Small intestine (tissue), 7 donors: ENCODE measurements around the gene ADCY3. TPM values are rescaled to one million over a fixed set of nuclear protein-coding genes. Genes with fewer than 3 reads are reported as not detected.
A peak's percentile ranks its signal among the peaks of the same experiment; 100 is the strongest.

Experiments
- DNase-seq, 2 donors: peaks; one replicate each; pipeline versions ENCODE4 v3.0.0 to v3.0.0-alpha.2; 2013
- FAIRE-seq: peaks from 2 replicates; lab custom pipeline; 2012; peaks lifted over from hg19 to GRCh38; lab: Jason Lieb, UNC
- H3K27ac ChIP-seq, 3 donors: one replicate each; pipeline ENCODE4 v1.5.1; 2013; ENCODE audit warnings: low read length in 2 of 3, mild to moderate bottlenecking in 2 of 3, control low read depth in 1 of 3, inconsistent platforms in 1 of 3, low read depth in 1 of 3, moderate library complexity in 1 of 3
- H3K27me3 ChIP-seq, 3 donors: one replicate each; pipeline ENCODE4 v1.6.1; 2013; ENCODE audit warnings: low read length in 3 of 3, inconsistent platforms in 1 of 3; ENCODE audit not compliant: control insufficient read depth in 3 of 3, insufficient read depth in 3 of 3
- H3K36me3 ChIP-seq, 3 donors: one replicate each; pipeline ENCODE4 v1.6.1; 2013; ENCODE audit warnings: low read length in 3 of 3, inconsistent platforms in 1 of 3, low read depth in 1 of 3, mild to moderate bottlenecking in 1 of 3, moderate library complexity in 1 of 3; ENCODE audit not compliant: control insufficient read depth in 3 of 3, insufficient read depth in 2 of 3
- H3K4me1 ChIP-seq, 3 donors: one replicate each; pipeline ENCODE4 v1.6.1; 2013; ENCODE audit warnings: low read length in 2 of 3, inconsistent platforms in 1 of 3, low read depth in 1 of 3, mild to moderate bottlenecking in 1 of 3, moderate library complexity in 1 of 3; ENCODE audit not compliant: control insufficient read depth in 3 of 3, insufficient read depth in 2 of 3
- H3K4me3 ChIP-seq, 3 donors: one replicate each; pipeline ENCODE4 v1.5.1; 2013; ENCODE audit warnings: low read length in 3 of 3, control low read depth in 1 of 3, inconsistent platforms in 1 of 3, low read depth in 1 of 3, mild to moderate bottlenecking in 1 of 3, moderate library complexity in 1 of 3
- H3K9me3 ChIP-seq, 2 donors: one replicate each; pipeline ENCODE4 v1.6.1; 2013; ENCODE audit warnings: low read depth in 1 of 2, low read length in 1 of 2; ENCODE audit not compliant: control insufficient read depth in 2 of 2, insufficient read depth in 1 of 2
- WGBS, 3 donors: extraction: QIAGEN DNeasy Blood & Tissue Kit; methylation state at CpG; one replicate each; pipeline ENCODE4 v1.1.7; 2013; 5-methylcytosine and 5-hydroxymethylcytosine counted together
- polyA plus RNA-seq, 4 donors: library from polyadenylated mRNA; stranded (reverse) in 3 of 4; unstranded in 1 of 4; fragments of 200-250 nt in 3 of 4; fragments of 120-200 nt in 1 of 4; gene quantifications; one replicate each; pipeline versions ENCODE4 v1.2.1 to v1.2.3, GENCODE V29; 2013
- donor health status: healthy with polysubstance abuse.
- donor health status: control.
- donor health status: control.
- donor health status: Bipolar disorder and iron deficiency.
- donor health status: healthy.

Gene ADCY3
- polyA plus RNA-seq, 4 donors: 3.6 to 36.3 (median 9.8) TPM

DNA sequence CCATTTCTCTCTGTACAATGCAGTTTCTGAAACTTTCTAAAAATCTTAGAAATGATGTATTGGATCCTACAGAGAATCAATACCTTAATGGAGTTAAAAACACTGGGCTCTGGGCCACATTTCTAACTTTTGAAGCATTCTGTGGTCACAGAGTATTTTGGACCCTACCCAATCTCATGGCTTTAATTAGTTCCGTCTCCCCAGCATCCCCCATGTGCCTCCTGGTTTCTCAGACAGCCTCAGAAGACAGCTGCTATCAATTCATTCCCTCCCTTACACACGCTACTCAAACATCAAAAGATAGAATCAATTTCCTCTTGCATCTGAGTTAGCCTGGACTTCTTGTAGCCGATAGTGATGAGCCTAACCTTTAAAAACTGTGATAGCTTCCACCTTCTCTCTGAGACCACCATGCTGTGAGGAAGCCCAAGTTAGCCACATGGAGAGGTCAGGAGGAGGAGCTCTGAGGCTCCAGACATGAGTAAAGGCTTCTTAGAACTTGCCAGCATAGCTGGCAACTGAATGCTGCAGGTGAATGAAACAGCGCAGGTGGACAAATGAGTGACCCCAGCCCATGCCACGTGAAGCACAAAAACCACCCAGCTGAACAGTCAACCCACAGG is 10.4 kb downstream of the ADCY3 start:
- no peaks in the 10 kb centered on the region for H3K27me3 ChIP-seq
- FAIRE-seq (no peak), DNase-seq (no peak)
- H3K4me3 ChIP-seq: no peak overlapping the region
- H3K9me3 ChIP-seq: peaks cover 0 to 5% of the 10 kb centered on the region in 2 donors
- H3K27ac ChIP-seq: no peak overlapping the region
- WGBS, 3 donors: 85 to 91% (median 86%) methylated on average over 5 of the region's 5 CpGs
- H3K4me1 ChIP-seq: peaks cover 2 to 25% (median 4%) of the 10 kb centered on the region in 3 donors
- H3K36me3 ChIP-seq: peaks cover 0 to 18% (median 0%) of the 10 kb centered on the region in 3 donors

GRCh38 chr2:24908461-24908901 is 11.6 kb downstream of the ADCY3 start:
- H3K4me3 ChIP-seq: no peak overlapping the region
- H3K36me3 ChIP-seq: peaks cover 0 to 16% (median 0%) of the 10 kb centered on the region in 3 donors
- no peaks in the 10 kb centered on the region for H3K27me3 ChIP-seq
- DNase-seq (peak; percentile 35 to 82), FAIRE-seq (no peak)
- peaks cover 0 to 5% of the 10 kb centered on the region in 2 donors for H3K9me3 ChIP-seq
- peak overlapping the region in 1 of 3 donors; percentile 77 for H3K27ac ChIP-seq
- peaks cover 2 to 14% (median 4%) of the 10 kb centered on the region in 3 donors for H3K4me1 ChIP-seq
- 34 to 60% (median 42%) methylated on average over 8 of the region's 8 CpGs for WGBS, 3 donors

GRCh38 chr2:24907116-24907515 is 12.9 kb downstream of the ADCY3 start:
- no peak overlapping the region for H3K4me3 ChIP-seq
- no peak for DNase-seq
- peaks cover 0 to 12% (median 0%) of the 10 kb centered on the region in 3 donors for H3K36me3 ChIP-seq
- H3K27ac ChIP-seq: peak overlapping the region in 1 of 3 donors; percentile 24
- FAIRE-seq: no peak
- H3K9me3 ChIP-seq: peaks cover 0 to 5% of the 10 kb centered on the region in 2 donors
- peaks cover 2 to 4% (median 4%) of the 10 kb centered on the region in 3 donors for H3K4me1 ChIP-seq
- H3K27me3 ChIP-seq: no peaks in the 10 kb centered on the region
- WGBS, 3 donors: 45 to 76% (median 51%) methylated on average over 5 of the region's 5 CpGs

DNA sequence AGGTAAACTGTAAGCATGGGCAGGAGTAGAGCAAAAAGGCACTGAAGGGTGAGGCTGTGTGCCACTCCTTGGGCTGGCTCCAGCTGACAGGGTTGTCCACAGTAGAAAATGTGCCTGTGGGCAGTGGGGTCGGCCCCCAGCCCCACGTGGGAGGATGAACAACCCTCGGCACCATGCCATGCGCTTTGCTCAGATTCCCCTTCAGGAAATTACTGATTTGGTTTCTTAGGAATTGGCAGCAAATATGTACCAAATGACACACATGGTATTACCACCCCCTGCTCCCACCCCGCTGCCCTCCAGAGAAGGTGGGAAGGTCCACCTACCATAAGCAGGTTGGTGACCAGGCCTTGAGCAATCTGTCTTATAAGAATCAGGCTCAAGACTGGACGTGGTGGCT is 13.6 kb downstream of the ADCY3 start:
- no peak overlapping the region for H3K27ac ChIP-seq
- no peak overlapping the region for H3K4me3 ChIP-seq
- 91 to 93% (median 93%) methylated on average over 6 of the region's 6 CpGs for WGBS, 3 donors
- H3K4me1 ChIP-seq: peaks cover 0 to 4% (median 4%) of the 10 kb centered on the region in 3 donors
- H3K27me3 ChIP-seq: no peaks in the 10 kb centered on the region
- DNase-seq (no peak), FAIRE-seq (no peak)
- H3K9me3 ChIP-seq: peaks cover 0 to 5% of the 10 kb centered on the region in 2 donors
- H3K36me3 ChIP-seq: peaks cover 0 to 7% (median 0%) of the 10 kb centered on the region in 3 donors

- Histone ChIP-seq H3K27ac (no peak overlapping the region), H3K36me3 (peaks cover 0 to 9% (median 0%) of the 10 kb centered on the region in 3 donors), H3K9me3 (no peaks in the 10 kb centered on the region), H3K4me1 (peaks cover 0 to under 1% (median 0%) of the 10 kb centered on the region in 3 donors), H3K27me3 (no peaks in the 10 kb centered on the region), H3K4me3 (no peak overlapping the region)
- 89 to 93% (median 93%) methylated on average over 23 of the region's 23 CpGs for WGBS, 3 donors
- FAIRE-seq (no peak), DNase-seq (no peak)
These were observed 16.6 kb downstream of the ADCY3 start for GRCh38 chr2:24903161-24904103.

DNA sequence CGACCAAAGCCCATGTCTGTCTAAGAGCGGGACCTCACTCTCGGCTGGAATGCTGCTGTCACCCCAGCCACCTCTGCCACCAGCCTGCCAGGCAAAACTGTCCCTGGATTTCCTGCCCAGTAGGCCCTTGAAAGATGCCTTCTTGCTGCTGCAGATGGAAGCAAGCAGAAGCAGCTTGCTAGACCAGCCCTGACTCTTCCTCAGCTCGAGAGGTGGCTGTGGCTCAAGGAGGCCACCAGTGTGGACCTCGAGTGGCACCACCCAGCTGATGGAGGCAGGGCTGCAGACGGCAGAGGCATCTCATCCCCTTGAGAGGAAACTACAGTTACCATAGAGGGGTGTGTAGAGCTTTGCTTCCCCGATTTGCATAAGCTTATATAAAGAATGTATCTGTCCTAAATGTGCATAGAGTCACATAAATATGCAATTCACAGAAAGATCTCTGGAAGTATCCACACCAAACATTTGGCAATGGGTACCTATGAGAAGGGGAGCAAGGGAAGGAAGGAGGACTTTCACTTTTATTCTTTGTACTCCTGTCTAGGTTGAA is 20.6 kb downstream of the ADCY3 start:
- DNase-seq: no peak
- no peak for FAIRE-seq
- Histone ChIP-seq H3K27me3 (no peaks in the 10 kb centered on the region), H3K27ac (no peak overlapping the region), H3K36me3 (peaks cover 0 to 14% (median 0%) of the 10 kb centered on the region in 3 donors), H3K9me3 (peaks cover 0 to 22% of the 10 kb centered on the region in 2 donors), H3K4me1 (no peaks in the 10 kb centered on the region), H3K4me3 (no peak overlapping the region)
- 86 to 94% (median 94%) methylated on average over 7 of the region's 7 CpGs for WGBS, 3 donors

- FAIRE-seq: no peak
- 86 to 95% (median 90%) methylated on average over 28 to 30 of the region's 30 CpGs for WGBS, 3 donors
These were observed 21.6 kb downstream of the ADCY3 start for GRCh38 chr2:24898122-24899109.

More at GRCh38 chr2:24898122-24899109, 21.6 kb downstream of the ADCY3 start:
- Histone ChIP-seq H3K4me1 (peaks cover 0 to 2% (median 0%) of the 10 kb centered on the region in 3 donors), H3K4me3 (no peak overlapping the region), H3K27me3 (no peaks in the 10 kb centered on the region), H3K27ac (no peak overlapping the region), H3K36me3 (peaks cover 0 to 12% (median 0%) of the 10 kb centered on the region in 3 donors), H3K9me3 (peaks cover 0 to 26% of the 10 kb centered on the region in 2 donors)
- DNase-seq: no peak
